Transverse colon (tissue), 4 donors: Measurements from ENCODE around the gene CDCA4. TPM values are rescaled to one million over a fixed set of nuclear protein-coding genes. Genes with fewer than 3 reads are reported as not detected.
A peak's percentile ranks its signal among the peaks of the same experiment; 100 is the strongest.

Source experiments
- DNase-seq: peaks from one replicate; pipeline ENCODE4 v3.0.0-alpha.2; 2019
- H3K27ac ChIP-seq, 4 donors: fragments of 200-600 bp; sonication (generic); 2 replicates each; pipeline ENCODE4 v1.5.1; 2016 to 2018; ENCODE audit warnings: inconsistent platforms in 4 of 4
- H3K27me3 ChIP-seq: fragments of 200-600 bp; sonication (generic); 2 replicates; pipeline ENCODE4 v1.5.1; 2017; ENCODE audit warnings: inconsistent platforms
- H3K36me3 ChIP-seq, 4 donors: fragments of 200-600 bp; sonication (generic); 2 replicates each; pipeline ENCODE4 v1.5.1; 2017 to 2019; ENCODE audit warnings: inconsistent platforms in 4 of 4
- H3K4me1 ChIP-seq, 4 donors: fragments of 200-600 bp; sonication (generic); 2 replicates each; pipeline ENCODE4 v1.5.1; 2017 to 2020; ENCODE audit warnings: inconsistent platforms in 4 of 4
- H3K4me3 ChIP-seq, 4 donors: fragments of 200-600 bp; sonication (generic); 1 replicate in 1 of 4; 2 replicates in 3 of 4; pipeline versions ENCODE4 v1.5.1 to v1.6.1; 2017 to 2019; ENCODE audit warnings: inconsistent platforms in 4 of 4
- H3K9me3 ChIP-seq, 2 donors: fragments of 200-600 bp; sonication (generic); 2 replicates each; pipeline ENCODE4 v1.5.1; 2017 to 2019; ENCODE audit warnings: inconsistent platforms in 2 of 2
- CTCF ChIP-seq, 5 experiments: fragments of 200-600 bp in 3 of 5; fragments of 450-650 bp in 2 of 5; sonication (generic) in 3 of 5; IDR thresholded peaks; 1 replicate in 2 of 5; 2 replicates in 3 of 5; pipeline ENCODE4 v1.5.1; 2016 to 2017; ENCODE audit warnings: antibody characterized with exemption in 5 of 5, inconsistent platforms in 3 of 5, mild to moderate bottlenecking in 2 of 5, moderate library complexity in 1 of 5
- EP300 ChIP-seq: sonication (generic); formaldehyde crosslinking; IDR thresholded peaks from one replicate; pipeline ENCODE4 v1.6.1; 2017; ENCODE audit warnings: antibody characterized with exemption, low read depth
- POLR2A ChIP-seq: fragments of 450-650 bp; IDR thresholded peaks from one replicate; pipeline ENCODE4 v1.6.1; 2016; ENCODE audit warnings: antibody characterized with exemption, mild to moderate bottlenecking, moderate library complexity
- POLR2AphosphoS5 ChIP-seq, 3 donors: sonication (generic); formaldehyde crosslinking; IDR thresholded peaks; one replicate each; pipeline ENCODE4 v1.6.1; 2016; ENCODE audit warnings: antibody characterized with exemption in 3 of 3
- WGBS, 2 donors: methylation state at CpG; one replicate each; pipeline ENCODE4 v1.1.5; 2018; ENCODE audit warnings: low coverage in 1 of 2; 5-methylcytosine and 5-hydroxymethylcytosine counted together
- in situ Hi-C, 4 donors: fragments of 200-750 bp; cut with MboI; loops; one replicate each; pipeline versions ENCODE4 v1.15.0 to v1.15.1; 2017; ENCODE audit warnings: low sequenced_read_pairs in 3 of 4, low pct_ligation_motif_present in 1 of 4, low pct_unique_long_range_greater_than_20kb in 1 of 4
- intact Hi-C: fragments of 100-400 bp; cut with DNase I; formaldehyde crosslinking; loops from one replicate; pipeline ENCODE4 v1.15.1; 2023; ENCODE audit warnings: low total_unique reads
- total RNA-seq, 4 donors: library from RNA; depleted of rRNA; stranded (reverse); fragments of >200 nt; gene quantifications; one replicate each; pipeline ENCODE4 v1.1.0, GENCODE V29; 2016

Gene CDCA4
- total RNA-seq, 4 donors from 2014 or later: 0.80 to 7.5 (median 4.5) TPM

- TF ChIP-seq POLR2AphosphoS5 (IDR thresholded peaks at IDR 0.05): no peak
- no peak for TF ChIP-seq CTCF (IDR thresholded peaks at IDR 0.05)
- TF ChIP-seq POLR2A: no peak
- TF ChIP-seq EP300: no peak
- no peaks in the 10 kb centered on the region for H3K27me3 ChIP-seq
- no peak overlapping the region for H3K27ac ChIP-seq
- H3K4me1 ChIP-seq: peaks cover 7 to 17% (median 11%) of the 10 kb centered on the region in 4 donors
- no peaks in the 10 kb centered on the region for H3K9me3 ChIP-seq
- no peaks in the 10 kb centered on the region for H3K36me3 ChIP-seq
- in situ Hi-C loops (no loop called here), intact Hi-C loops (no loop called here)
- DNase-seq: no peak
- WGBS, 2 donors: 90% methylated on average over 5 of the region's 7 CpGs; no CpG with 5 or more reads in 1 of the 2 donors
- no peak overlapping the region for H3K4me3 ChIP-seq
These were observed 31.0 kb downstream of the CDCA4 start for GRCh38 chr14:104989951-104990303.

GRCh38 chr14:104989236-104989950 is 31.5 kb downstream of the CDCA4 start:
- DNase-seq: no peak
- in situ Hi-C loops (no loop called here), intact Hi-C loops (no loop called here)
- no peaks in the 10 kb centered on the region for H3K27me3 ChIP-seq
- no peak overlapping the region for H3K4me3 ChIP-seq
- 88% methylated on average over 16 of the region's 16 CpGs; no CpG with 5 or more reads in 1 of the 2 donors for WGBS, 2 donors
- no peak overlapping the region for H3K27ac ChIP-seq
- no peaks in the 10 kb centered on the region for H3K9me3 ChIP-seq
- no peaks in the 10 kb centered on the region for H3K36me3 ChIP-seq
- TF ChIP-seq EP300: no peak
- no peak for TF ChIP-seq CTCF (IDR thresholded peaks at IDR 0.05)
- no peak for TF ChIP-seq POLR2A
- no peak for TF ChIP-seq POLR2AphosphoS5 (IDR thresholded peaks at IDR 0.05)
- H3K4me1 ChIP-seq: peaks cover 7 to 18% (median 11%) of the 10 kb centered on the region in 4 donors

- Histone ChIP-seq H3K9me3 (no peaks in the 10 kb centered on the region), H3K27ac (peak overlapping the region in 2 of 4 donors; percentile 77 to 89), H3K4me1 (peaks cover 7 to 18% (median 11%) of the 10 kb centered on the region in 4 donors), H3K27me3 (no peaks in the 10 kb centered on the region), H3K36me3 (no peaks in the 10 kb centered on the region), H3K4me3 (peak overlapping the region; percentile 80 to 97 (median 90))
- intact Hi-C loops (no loop called here), in situ Hi-C loops (no loop called here)
- 65% methylated on average over 18 of the region's 19 CpGs; no CpG with 5 or more reads in 1 of the 2 donors for WGBS, 2 donors
- TF ChIP-seq POLR2A (no peak), POLR2AphosphoS5 (IDR thresholded peaks at IDR 0.05) (no peak), EP300 (no peak)
- DNase-seq: no peak
These were observed 34.3 kb downstream of the CDCA4 start for GRCh38 chr14:104986487-104987164.

- H3K27ac ChIP-seq: peak within 1 kb of the TSS; percentile 77 to 89 (median 80)
- H3K9me3 ChIP-seq: no peaks in the 10 kb centered on the region
- in situ Hi-C loops: no loop called here
- 4% methylated on average over 29 of the region's 77 CpGs; no CpG with 5 or more reads in 1 of the 2 donors for WGBS, 2 donors
- TF ChIP-seq POLR2AphosphoS5 (IDR thresholded peaks at IDR 0.05): peak; percentile 26 to 68 (median 40)
- no peak for TF ChIP-seq EP300
- intact Hi-C loops: no loop called here
- no peaks in the 10 kb centered on the region for H3K36me3 ChIP-seq
- H3K27me3 ChIP-seq: no peaks in the 10 kb centered on the region
- peak; percentile 91 for DNase-seq
- peaks cover 7 to 18% (median 11%) of the 10 kb centered on the region in 4 donors for H3K4me1 ChIP-seq
- H3K4me3 ChIP-seq: peak within 1 kb of the TSS; percentile 80 to 97 (median 90)
These were observed 35.0 kb downstream of the CDCA4 start, which contains the start of gene CLBA1 for GRCh38 chr14:104985675-104986486. CLBA1 (plus strand) TSS chr14:104985788; CDS start chr14:104986432, 644 bp downstream.
